Measurements from ENCODE around the gene SAMSN1. TPM values are rescaled to one million over a fixed set of nuclear protein-coding genes. Genes with fewer than 3 reads are reported as not detected.

SAMSN1 gene
- total RNA-seq, 4 donors from 2014 or later, result 4.9 to 62.7 (median 19.6) TPM

DNA sequence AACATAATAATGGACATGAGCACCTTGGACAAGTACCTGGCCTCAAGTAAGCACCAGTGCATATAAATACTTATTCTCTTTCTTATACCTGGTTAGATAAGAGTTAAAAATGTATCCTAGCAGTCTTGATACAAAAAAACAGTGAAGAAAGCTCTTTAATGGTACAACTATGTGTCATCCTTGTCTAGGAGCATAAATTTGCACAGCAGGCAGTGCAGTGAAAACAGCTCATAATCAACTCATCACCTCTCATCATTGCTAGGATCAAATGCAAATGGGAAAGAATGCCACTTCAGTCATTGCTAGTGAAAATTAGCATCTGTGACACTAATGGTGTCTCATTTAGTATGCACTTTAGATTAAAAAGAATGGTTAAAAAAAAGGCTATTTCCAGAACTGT is 7.6 kb downstream of the SAMSN1 start:
- TF ChIP-seq CTCF (IDR thresholded peaks at IDR 0.05; ENCODE audit: low read depth), result no peak

- TF ChIP-seq CTCF (IDR thresholded peaks at IDR 0.05; ENCODE audit: low read depth), result no peak
Measured at GRCh38 chr21:14536929-14537328, 9.2 kb downstream of the SAMSN1 start.

DNA sequence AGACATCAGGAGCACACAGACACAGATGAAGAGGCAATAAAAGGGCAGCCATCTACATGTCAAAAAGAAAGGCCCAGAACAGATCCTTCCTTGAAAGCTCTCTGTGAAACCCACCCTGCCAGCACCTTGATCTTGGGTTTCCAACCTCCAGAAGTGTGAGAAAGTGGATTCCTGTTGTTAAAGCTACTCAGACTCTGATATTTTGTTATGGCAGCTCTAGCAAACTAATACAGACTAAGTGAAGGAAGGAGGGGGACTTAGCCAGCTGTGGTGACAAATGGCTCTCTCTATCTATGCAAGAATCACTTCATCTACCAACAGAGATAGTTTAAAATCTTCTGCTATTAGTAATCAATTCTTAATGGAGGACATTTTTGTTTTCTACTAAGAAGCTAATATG is 10.4 kb downstream of the SAMSN1 start:
- TF ChIP-seq CTCF (IDR thresholded peaks at IDR 0.05; ENCODE audit: low read depth), result no peak

DNA sequence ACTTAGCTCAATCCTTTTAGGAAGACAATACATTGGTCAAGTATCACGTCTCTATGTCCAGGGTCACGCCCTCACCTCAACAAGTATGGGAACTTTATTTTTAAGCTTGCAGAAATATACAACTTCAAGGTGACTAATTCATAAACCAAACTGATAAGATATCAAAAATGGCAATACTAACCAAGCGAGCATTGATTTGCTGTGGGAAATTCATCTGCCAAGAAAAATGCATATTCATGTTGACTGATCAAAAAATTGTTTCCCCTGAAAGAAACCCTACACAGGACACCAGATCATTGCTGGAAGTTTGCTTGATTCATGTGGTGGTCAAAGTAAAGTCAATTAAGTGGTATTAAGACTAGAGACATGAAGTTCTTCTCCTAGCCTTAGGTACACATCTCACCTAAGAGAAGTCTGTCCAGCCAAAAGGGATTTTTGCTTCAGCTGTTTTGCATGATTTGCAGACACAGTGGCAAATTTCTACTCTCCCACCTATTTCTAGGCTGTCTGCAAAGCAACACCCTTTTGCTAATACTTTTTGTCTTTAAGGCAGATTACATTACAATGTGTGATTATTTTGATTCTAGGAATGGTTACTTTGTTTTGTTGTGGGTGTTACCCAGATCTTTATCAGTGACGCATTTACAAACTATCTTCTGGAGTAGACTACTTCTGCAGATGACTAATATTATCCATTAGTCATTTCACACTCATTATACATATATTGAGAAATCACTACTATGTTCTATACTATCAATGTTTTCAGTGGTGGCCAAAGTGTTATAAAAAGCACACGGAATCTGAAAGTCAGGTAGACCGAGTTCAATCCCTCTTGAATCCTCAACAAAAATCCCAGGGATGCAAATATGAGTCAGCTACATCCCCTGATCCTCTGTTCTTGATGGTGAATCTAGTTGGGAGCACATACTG is 12.4 kb downstream of the SAMSN1 start:
- TF ChIP-seq CTCF (IDR thresholded peaks at IDR 0.05; ENCODE audit: low read depth), result no peak

- TF ChIP-seq CTCF (IDR thresholded peaks at IDR 0.05; ENCODE audit: low read depth), result no peak
Measured at GRCh38 chr21:14531757-14532316, 14.3 kb downstream of the SAMSN1 start.

DNA sequence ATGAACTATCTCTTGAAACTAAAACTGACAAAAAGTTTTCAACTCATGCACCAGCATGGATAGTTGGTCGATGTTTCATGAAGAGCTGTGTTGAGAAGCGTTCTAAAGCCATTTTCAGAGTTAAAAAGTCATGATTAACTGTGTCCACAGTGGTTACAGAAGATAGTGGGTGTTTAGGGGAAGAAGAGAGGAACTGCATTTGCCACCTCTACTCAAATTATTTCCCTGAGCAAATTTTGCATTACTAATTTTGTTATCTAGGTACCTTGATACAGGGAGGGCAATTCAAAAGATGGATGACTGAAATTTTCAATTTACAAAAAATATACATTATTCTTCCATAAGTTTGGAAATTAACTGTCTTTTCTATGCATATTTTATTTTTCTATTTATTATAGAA is 15.5 kb downstream of the SAMSN1 start:
- TF ChIP-seq CTCF (IDR thresholded peaks at IDR 0.05; ENCODE audit: low read depth), result no peak

GRCh38 chr21:14528815-14529214 is 17.3 kb downstream of the SAMSN1 start:
- no peak for TF ChIP-seq CTCF (IDR thresholded peaks at IDR 0.05; ENCODE audit: low read depth)
